CD4-positive, alpha-beta T cell treated with Interferon alpha-2 for 1 hour (primary cell): ENCODE results near the gene TRIP6.
A peak's percentile ranks its signal among the peaks of the same experiment; 100 is the strongest.
"Not testable (repeated sequence)": the region's sequence is repeated elsewhere in the genome, so short reads cannot be mapped to it uniquely, and the experiment has no call there.

Experiments
- DNase-seq, 2 donors: peaks; one replicate each; pipeline ENCODE4 v3.0.0-alpha.2; 2020 to 2022

TRIP6 gene

GRCh38 chr7:100891568-100892247, 24.5 kb downstream of the TRIP6 start:
- no peak for DNase-seq

DNA sequence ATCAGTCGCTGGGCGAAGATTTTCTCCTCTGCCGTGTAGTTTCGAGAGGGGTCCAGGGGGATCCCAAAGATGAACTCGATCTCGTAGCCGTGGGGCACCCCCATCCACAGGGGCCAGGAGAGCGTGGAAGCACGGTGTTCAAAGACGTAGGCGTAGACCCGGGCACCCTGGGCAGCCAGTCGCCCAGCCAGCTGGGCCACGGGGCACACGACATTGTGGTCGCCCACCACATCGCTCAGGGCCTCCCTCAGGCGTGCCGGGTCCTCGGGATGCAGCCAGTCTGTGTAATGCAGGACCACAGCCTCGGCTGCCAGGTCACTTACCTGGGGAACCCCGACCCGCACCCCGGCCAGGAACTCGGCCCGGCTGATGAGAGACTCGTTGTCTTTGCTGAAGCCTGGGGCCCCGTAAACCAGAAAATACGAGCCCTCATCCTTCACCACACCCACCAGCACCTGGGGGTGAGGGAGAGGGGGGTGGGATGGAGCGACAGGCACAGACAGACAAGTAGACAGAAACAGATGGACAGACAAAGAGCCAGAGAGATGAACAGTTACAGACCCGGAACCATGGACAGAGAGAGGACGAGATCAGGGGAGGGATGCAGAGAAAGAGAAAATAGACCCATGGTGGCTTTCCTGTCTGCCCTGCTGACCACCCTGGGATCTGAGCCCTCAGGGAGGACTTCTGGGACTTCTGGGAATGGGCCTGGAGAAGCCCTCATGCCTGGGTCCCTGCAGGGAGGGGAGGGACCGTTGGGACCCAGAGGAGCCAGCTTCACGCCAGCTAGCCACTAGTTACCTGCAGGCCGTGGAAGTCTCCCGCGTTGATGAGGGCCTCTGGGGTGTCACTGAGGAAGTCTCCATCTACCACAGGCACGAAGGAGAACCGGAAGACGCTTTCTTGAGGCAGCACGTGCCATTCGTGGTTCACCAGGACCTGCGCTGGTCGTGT, 25.5 kb downstream of the TRIP6 start:
- no peak for DNase-seq

DNA sequence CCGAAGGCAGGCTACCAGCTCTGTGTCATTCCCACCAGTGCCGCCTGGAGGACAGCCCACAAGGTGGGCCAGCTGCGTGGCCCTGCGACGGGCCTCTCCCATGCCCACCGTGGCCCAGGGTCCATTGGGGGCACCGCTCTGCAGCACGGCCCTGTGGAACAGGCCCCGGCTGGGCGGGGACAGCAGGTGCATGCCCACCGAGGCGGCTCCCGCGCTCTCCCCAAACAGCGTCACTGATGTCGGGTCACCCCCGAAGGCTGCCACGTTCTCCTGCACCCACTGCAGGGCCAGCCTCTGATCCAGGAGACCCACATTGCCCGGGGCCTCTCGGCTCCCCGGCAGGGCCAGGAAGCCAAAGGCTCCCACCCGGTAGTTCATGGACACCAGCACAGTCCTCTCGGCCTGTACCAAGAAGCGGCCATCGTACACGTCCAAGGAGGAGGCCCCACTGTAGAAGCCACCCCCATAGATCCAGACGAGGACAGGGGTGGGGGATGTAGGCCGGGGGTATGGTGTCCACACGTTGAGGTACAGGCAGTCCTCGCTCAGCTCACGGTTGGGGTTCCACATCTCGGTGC, 26.2 kb downstream of the TRIP6 start:
- DNase-seq, result no peak

DNA sequence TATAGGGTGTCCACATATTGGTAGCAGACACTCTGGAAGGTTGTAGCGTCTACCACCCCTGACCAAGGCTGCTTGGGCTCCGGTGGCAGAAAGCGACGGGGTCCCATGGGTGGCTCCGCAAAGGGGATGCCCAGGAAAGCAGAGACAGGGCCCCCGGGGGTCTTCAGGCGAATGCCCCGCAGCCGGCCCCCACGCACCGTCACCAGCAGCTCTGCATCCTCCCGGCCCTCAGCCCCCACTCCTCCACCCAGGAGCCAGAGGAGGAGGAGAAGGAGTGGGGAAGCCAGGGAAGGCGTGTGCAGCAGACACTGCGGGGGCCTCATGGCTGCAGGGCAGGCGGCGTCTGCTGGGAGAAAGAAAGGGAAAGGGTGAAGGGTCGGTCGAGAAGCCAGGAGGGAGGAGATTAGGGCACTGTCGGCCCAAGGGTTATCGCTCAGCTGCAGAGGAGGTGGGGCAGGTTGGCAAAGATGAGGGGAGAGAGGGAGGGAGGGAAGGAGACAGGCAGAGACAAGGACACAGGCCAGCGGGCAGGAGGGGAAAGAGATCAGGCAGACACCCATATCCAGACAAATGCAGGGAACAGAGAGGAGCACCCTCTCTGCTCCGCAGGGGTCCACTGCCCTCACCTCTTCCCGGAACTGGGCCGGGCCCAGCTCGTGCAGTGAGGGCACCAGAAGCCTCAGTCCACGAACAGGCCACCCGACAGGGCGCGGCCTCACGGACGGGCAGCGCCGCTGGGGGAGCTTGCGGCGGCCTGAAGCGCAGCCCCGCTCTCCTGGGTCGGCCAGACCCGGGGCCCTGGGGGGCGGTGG, 26.9 kb downstream of the TRIP6 start:
- DNase-seq, result no peak

- DNase-seq, result peak; percentile 46 to 61
Observed at GRCh38 chr7:100894860-100895700, 27.9 kb downstream of the TRIP6 start.

- DNase-seq, result no peak
Observed at GRCh38 chr7:100895701-100895955, 28.4 kb downstream of the TRIP6 start, which contains the start of gene ACHE. TSS of gene ACHE (minus strand) at chr7:100895888. CDS start at chr7:100894232, 1,656 bp downstream.

DNA sequence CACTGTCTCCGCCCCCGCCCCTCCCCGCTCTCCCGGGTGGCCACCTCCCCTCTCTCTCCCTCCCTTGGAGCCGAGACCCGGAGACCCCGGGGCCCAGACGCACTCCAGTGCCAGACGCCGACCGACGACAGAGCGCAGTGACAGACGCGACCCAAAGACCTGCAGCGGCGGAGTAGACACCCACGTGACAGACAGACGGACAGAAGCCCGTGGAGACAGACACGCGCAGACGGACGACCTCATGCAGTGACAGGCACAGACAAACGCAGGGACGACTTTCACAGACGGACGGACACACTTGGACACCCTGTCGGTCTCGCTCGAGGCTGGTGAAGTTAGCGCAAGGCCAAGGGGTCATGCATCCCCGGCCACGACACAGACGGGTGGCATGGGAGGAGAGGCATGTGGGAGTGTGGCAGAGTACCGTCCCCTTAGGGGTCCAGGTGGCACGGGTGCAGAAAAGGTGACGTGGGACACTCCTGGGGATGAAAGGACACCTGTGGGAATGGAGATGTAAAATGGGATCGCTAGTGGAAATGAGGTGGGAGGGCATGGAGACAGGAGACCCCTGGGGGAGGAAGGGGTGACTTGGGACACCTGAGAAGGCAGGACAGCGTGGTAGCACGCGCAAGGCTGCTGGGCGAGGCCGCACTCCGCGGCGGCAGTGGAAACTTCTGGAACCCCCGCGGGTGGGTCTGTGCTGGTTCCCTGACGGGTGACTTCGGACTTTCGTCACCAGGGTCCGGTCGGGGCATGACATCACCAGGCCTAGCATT, 29.0 kb downstream of the TRIP6 start:
- peak; percentile 33 to 55 for DNase-seq

GRCh38 chr7:100896732-100897608, 29.8 kb downstream of the TRIP6 start:
- DNase-seq, result peak; percentile 55 to 74

GRCh38 chr7:100897772-100898454, 30.7 kb downstream of the TRIP6 start:
- no peak for DNase-seq

GRCh38 chr7:100899432-100899831, 32.2 kb downstream of the TRIP6 start:
- no peak for DNase-seq

- no peak for DNase-seq
Observed at GRCh38 chr7:100900978-100901377, 33.8 kb downstream of the TRIP6 start.

GRCh38 chr7:100901921-100902332, 34.7 kb downstream of the TRIP6 start:
- DNase-seq, result no peak

GRCh38 chr7:100902638-100903037, 35.5 kb downstream of the TRIP6 start:
- no peak for DNase-seq

DNA sequence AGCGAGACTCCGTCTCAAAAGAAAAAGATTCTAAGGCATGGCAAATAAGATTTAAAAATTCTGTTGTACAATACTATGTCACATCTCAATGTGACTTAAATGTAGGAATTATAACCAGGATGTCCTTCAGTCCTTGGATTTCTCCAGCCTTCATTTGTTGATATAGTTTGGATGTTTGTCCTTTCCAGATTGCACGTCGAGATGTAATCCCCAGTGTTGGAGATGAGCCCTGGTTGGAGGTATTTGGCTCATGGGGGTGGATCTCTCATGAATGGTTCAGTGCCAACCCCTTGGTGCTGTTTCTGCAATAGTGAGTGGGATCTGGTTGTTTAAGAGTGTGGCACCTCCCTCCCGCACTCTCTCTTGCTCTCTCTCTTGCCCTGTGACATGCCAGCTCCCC, 41.3 kb downstream of the TRIP6 start:
- no peak for DNase-seq

DNA sequence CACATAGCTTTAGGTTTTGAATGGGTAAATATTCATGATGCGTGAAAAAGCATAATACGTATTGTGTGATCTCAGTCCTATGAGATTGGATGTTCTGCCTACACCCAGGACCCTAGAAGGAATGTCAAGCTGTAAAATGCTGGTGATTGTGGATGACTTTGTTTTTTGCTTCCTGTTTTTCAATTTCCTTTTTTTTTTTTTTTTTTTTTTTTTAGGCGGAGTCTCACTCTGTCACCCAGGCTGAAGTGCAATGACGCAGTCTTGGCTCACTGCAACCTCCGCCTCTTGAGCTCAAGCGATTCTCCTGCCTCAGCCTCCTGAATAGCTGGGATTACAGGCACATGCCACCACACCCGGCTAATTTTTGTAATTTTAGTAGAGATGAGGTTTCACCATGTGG, 43.3 kb downstream of the TRIP6 start:
- DNase-seq, result peak in 1 of 2 donors; percentile 40

DNA sequence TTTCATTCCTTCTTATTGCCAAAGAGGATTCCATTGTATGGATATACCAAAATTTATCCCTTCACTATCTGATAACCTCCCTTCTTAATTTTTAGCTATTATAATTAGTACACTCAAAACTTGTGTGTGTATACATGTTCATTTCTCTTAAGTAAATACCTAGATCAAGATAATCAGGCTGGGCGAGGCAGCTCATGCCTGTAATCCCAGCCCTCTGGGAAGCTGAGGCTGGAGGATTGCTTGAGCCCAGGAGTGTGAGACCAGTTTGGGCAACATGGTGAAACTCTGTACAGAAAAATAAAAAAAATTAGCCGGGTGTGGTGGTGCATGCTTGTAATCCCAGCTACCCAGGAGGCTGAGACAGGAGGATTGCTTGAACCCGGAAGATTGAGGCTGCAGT, 44.3 kb downstream of the TRIP6 start:
- no peak for DNase-seq

GRCh38 chr7:100914208-100914878, 47.2 kb downstream of the TRIP6 start:
- DNase-seq, result no peak

DNA sequence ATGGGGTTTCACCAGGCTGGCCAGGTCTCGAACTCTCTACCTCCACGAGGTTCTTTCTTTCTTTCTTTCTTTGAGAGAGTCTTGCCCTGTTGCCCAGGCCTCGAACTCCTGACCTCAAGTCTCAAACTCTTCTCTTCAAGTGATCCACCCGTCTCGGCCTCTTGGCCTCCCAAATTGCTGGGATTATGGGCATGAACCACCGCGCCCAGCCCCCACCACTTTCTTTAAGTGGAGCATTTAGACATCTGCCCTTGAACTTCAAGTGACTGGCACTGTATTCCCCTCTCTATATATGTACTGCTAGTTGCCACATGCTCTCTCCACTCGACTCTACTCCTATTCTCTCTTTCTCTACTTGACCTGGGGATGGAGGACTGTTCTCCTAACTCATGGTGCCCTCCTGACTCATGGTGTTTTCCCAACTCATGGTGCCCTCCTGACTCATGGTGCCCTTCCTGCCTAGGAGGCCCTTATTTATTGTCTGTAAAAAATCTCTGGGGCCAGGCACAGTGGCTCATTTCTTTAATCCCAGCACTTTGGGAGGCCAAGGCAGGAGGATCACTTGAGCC, 47.8 kb downstream of the TRIP6 start:
- DNase-seq, result peak in 1 of 2 donors; percentile 39

GRCh38 chr7:100919335-100919734, 52.1 kb downstream of the TRIP6 start:
- DNase-seq, result not testable (repeated sequence)
